Fibroblast of the aortic adventitia (primary cell): ENCODE data around the gene STH. TPM values are rescaled to one million over a fixed set of nuclear protein-coding genes. Genes with fewer than 3 reads are reported as not detected.

Experiments
- DNase-seq: peaks from one replicate; pipeline ENCODE4 v3.0.0-alpha.2; 2010; ENCODE audit warnings: low read depth
- H3K4me3 ChIP-seq: 2 replicates; pipeline ENCODE4 v1.5.1; 2011; ENCODE audit warnings: low read depth, mild to moderate bottlenecking, control low read depth, low read length, moderate library complexity
- CTCF ChIP-seq: IDR thresholded peaks from 2 replicates; pipeline ENCODE4 v1.5.1; 2011; ENCODE audit warnings: mild to moderate bottlenecking, low read length, control low read depth, inconsistent platforms; ENCODE audit not compliant: insufficient read depth
- total RNA-seq: library from RNA; depleted of rRNA; stranded (reverse); fragments of >200 nt; gene quantifications from 2 replicates; pipeline ENCODE4 v1.2.3, GENCODE V29; 2012; ENCODE audit warnings: low replicate concordance

Gene STH, protein sequence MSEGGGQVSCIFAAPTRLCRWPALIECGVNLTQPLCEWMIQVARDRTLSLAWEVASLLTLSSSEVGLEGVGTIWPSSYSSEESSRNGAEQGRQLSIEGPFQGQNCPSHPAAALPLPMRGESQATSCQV
- total RNA-seq: not detected in 2 replicates

- no peak within 1 kb of the TSS for H3K4me3 ChIP-seq
- TF ChIP-seq CTCF: no peak
- DNase-seq: no peak
Measured at GRCh38 chr17:45998987-45999899, at the start of gene STH. Gene STH, plus strand, starts transcription at chr17:45999250. Its CDS starts 30 bp downstream, at chr17:45999280.

GRCh38 chr17:45949755-45950320, 49.2 kb upstream of the STH start:
- TF ChIP-seq CTCF: no peak

DNA sequence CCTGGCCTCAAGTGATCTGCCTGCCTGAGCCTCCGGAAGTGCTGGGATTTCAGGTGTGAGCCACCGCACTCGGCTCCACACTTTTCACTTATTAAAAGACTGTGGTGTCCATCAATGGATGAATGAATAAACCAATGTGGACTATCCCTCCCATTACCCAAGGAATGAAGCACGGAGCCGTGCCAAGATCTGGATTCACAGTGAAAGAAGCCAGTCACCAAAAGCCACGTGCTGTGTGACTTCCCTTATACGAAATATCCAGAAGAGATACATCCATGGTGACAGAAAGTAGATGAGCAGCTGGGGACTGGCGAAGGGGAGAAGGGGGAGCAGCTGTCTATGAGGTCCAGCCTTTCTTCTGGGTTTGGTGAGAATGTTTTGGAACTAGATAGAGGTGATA, 48.2 kb upstream of the STH start:
- no peak for TF ChIP-seq CTCF
- H3K4me3 ChIP-seq: no peak overlapping the region
- DNase-seq: no peak

More at GRCh38 chr17:45949755-45950320, 49.2 kb upstream of the STH start:
- no peak overlapping the region for H3K4me3 ChIP-seq
- no peak for DNase-seq

DNA sequence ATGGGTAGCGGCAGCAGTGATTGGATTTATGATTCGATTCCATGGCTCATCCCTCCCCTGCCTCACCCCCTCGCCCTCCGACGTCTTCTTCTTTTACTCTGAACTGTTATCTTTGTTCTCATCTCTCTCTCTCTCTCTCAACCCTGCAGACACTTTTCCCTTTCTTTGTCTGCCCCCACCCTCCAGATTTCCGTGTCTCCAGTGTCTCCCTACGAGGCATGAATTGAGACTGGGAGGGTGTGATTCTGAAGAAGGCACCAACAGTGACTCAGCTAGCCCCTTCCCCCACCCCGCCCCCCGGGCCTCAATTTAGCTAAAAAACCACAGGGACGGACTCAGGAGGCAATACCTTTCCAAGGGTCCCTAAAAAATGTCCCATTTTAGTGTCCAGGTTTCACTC, 47.6 kb upstream of the STH start:
- H3K4me3 ChIP-seq: no peak overlapping the region
- no peak for DNase-seq
- TF ChIP-seq CTCF: no peak

GRCh38 chr17:45951941-45952340, 47.1 kb upstream of the STH start:
- no peak for TF ChIP-seq CTCF
- DNase-seq: no peak
- no peak overlapping the region for H3K4me3 ChIP-seq

- no peak for TF ChIP-seq CTCF
- DNase-seq: no peak
- no peak overlapping the region for H3K4me3 ChIP-seq
Measured at GRCh38 chr17:45952814-45953320, 46.2 kb upstream of the STH start.
